Stimulated activated CD8-positive, alpha-beta memory T cell treated with anti-CD3 and anti-CD28 coated beads, Interleukin-15, amount 100 ng/mL, for 1 hour (primary cell): Measurements from ENCODE around the gene ICAM5.
"Not testable (repeated sequence)": the region's sequence is repeated elsewhere in the genome, so short reads cannot be mapped to it uniquely, and the experiment has no call there.

Experiments
- DNase-seq: peaks from one replicate; pipeline ENCODE4 v3.0.0-alpha.2; 2020; ENCODE audit warnings: low read depth

The ICAM5 gene

DNA sequence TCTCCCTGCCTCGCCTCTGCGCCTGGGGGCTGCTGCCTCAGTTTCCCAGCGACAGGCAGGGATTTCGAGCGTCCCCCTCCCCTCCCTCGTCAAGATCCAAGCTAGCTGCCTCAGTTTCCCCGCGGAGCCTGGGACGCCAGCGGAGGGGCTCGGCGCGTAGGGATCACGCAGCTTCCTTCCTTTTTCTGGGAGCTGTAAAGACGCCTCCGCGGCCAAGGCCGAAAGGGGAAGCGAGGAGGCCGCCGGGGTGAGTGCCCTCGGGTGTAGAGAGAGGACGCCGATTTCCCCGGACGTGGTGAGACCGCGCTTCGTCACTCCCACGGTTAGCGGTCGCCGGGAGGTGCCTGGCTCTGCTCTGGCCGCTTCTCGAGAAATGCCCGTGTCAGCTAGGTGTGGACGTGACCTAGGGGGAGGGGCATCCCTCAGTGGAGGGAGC, 19.6 kb upstream of the ICAM5 start:
- DNase-seq: no peak

DNA sequence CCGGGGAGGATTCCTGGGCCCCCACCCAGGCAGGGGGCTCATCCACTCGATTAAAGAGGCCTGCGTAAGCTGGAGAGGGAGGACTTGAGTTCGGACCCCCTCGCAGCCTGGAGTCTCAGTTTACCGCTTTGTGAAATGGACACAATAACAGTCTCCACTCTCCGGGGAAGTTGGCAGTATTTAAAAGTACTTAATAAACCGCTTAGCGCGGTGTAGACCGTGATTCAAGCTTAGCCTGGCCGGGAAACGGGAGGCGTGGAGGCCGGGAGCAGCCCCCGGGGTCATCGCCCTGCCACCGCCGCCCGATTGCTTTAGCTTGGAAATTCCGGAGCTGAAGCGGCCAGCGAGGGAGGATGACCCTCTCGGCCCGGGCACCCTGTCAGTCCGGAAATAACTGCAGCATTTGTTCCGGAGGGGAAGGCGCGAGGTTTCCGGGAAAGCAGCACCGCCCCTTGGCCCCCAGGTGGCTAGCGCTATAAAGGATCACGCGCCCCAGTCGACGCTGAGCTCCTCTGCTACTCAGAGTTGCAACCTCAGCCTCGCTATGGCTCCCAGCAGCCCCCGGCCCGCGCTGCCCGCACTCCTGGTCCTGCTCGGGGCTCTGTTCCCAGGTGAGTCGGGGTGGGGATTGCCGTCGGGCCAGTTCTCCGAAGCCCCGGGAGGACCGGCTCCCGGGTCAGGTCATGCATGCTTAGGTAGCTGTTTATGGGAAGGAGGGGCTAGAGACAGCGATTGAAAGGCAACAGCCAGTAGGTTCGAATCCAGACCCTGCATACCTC, 18.9 kb upstream of the ICAM5 start, which contains the start of gene ICAM1:
Gene ICAM1, plus strand, starts transcription at position 505 of the 779 bp plus-strand sequence. Its CDS starts 40 bp downstream, at position 545.
- no peak for DNase-seq

DNA sequence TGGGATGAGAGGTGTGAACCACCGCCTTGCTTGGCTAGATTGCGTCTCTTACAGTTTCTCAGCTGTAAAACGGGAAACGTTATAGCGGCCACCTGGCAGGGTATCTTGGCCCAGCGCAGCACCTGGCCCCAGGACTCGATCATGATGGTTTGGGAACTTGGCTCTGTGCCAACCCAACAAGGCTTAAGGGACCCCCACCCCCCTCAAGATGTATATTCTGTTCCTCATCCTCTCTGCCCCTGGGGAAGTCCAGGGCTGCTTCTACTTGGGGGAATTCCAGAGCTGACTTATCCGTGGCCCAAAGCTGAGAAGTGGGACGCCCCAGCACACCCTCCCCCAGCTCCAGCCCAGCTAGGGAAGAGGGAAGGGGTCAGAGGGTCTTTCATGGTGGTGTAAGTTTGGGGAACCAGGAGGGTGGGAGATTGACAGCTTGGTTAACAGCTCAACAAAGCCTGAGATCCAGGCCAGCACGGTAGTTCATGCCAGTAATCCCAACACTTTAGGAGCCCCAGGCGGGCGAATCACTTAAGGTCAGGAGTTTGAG, 18.1 kb upstream of the ICAM5 start:
- DNase-seq: no peak

DNA sequence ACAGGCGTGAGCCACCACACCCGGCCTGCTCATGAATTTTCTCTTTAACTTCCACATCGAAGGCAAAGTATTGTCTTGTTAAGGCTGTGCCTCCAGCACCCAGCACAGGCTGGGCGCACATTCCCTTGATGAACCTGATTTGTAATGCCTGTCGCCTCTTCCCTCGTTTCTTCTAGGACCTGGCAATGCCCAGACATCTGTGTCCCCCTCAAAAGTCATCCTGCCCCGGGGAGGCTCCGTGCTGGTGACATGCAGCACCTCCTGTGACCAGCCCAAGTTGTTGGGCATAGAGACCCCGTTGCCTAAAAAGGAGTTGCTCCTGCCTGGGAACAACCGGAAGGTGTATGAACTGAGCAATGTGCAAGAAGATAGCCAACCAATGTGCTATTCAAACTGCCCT, 15.2 kb upstream of the ICAM5 start:
- no peak for DNase-seq

DNA sequence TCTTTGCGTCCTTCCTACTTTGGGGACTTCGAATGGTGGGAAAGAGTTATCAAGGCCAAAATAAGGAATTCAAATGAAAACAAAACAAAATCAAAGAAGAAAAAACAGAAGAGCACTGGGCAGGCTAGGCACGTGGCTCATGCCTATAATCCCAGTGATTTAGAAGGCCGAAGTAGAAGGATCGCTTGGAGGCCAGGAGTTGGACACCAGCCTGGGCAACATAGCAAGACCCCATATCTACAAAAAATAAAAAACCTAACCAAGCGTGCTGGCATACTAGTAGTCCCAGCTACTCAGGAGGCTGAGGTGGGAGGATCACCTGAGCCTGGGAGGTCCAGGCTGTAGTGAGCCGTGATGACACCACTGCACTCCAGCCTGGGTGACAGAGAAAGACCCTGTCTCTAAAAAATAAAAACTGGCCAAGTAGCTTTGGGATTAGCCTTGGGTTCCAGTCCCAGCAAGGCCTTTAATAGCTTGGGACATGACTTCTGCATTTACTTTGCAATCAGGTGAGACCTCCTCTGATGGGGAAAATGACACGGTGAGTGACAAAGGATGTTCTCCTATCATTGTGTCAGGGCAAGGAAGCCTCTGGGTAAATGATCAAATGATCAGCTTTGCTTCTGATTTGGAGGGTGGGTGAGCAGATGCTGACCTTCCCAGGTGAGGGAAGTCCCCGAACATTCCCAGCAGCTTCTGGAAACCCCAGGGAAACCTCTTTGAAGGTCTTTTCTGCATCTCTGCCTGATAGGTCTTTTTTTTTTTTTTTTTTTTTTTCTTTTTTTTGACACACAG, 11.8 kb upstream of the ICAM5 start:
- DNase-seq: no peak

DNA sequence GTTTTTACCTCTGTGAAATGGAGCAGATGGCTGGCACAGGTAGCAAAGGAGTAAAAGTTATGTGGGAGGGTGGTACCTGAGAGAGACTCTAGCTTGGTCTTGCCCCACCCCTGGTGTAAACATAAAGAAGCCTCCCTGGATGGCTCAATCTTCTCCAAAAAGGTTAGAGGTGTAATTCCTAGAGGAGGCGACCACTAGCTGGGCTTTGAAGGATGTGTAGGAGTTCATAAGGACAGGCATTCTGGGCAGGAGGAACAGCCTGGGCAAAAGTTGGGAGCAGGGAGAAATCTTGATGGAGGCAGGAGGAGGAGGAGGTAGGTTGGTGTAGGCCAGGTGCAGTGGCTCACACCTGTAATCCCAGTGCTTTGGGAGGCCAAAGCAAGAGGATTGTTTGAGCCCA, 10.8 kb upstream of the ICAM5 start:
- no peak for DNase-seq

DNA sequence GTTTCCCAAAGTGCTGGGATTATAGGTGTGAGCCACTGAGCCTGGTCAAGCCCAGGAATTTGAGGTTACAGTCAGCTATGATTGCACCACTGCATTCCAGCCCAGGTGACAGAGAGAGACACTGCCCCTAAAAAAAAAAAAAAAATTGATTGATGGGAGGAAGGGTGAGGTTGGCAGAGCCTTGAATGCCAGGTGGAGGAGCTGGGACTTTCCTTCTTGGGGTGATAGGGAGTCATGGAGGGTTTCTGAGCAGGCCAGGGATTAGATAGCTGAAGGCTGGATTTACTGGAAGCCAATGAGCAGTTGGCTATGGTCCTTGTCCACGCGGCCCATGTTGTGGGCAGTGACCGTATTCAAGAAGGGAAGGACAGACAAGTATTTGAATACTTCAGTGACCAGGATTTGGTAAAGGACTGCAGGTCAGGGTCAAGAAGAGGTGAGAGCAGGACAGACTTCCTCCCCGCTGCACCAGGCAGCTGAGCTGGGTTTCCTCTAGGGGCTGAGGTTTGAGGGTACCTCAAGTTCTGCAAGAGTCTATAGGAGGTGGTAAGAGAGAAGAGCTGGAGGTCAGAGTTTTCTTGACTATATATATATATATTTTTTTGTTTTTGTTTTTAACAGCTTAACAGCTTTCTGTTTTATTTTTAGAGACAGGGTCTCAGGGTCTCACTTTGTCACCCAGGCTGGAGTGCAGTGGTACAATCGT, 9.9 kb upstream of the ICAM5 start:
- no peak for DNase-seq

DNA sequence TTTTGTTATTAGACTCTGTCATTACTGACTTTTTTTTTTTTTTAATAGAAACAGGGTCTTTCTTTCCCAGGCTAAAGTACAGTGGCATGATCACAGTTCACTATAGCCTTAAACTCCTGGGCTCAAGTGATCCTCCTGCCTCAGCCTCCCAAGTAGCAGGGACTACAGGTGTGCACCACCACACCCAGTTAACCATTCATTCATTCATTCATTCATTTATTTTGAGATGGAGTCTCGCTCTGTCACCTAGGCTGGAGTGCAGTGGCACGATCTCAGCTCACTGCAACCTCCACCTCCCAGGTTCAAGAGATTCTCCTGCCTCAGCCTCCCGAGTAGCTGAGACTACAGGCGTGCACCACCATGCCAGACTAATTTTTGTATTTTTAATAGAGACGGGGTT, 7.7 kb upstream of the ICAM5 start:
- not testable (repeated sequence) for DNase-seq

DNA sequence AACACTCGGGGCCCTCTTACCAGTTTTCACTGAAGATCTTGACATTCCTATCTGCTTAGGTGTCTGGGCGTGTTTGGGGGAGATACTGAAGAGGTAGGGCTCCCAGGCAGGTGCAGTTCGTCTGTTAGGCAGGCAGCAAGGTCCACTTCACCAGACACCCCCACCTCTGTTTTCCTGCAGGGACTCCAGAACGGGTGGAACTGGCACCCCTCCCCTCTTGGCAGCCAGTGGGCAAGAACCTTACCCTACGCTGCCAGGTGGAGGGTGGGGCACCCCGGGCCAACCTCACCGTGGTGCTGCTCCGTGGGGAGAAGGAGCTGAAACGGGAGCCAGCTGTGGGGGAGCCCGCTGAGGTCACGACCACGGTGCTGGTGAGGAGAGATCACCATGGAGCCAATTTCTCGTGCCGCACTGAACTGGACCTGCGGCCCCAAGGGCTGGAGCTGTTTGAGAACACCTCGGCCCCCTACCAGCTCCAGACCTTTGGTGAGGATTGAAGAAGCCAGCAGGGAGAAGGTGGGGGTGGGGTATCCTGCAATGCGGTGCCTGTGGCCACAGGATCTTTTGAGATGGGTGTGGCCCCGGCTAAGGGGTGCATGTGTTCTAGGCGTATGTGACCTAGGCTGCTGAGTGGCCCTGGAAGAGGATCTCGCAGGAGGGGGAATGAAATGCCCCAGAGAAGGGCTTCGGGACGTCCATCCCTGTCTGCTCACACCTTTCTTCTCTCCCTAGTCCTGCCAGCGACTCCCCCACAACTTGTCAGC, 6.3 kb upstream of the ICAM5 start:
- no peak for DNase-seq

DNA sequence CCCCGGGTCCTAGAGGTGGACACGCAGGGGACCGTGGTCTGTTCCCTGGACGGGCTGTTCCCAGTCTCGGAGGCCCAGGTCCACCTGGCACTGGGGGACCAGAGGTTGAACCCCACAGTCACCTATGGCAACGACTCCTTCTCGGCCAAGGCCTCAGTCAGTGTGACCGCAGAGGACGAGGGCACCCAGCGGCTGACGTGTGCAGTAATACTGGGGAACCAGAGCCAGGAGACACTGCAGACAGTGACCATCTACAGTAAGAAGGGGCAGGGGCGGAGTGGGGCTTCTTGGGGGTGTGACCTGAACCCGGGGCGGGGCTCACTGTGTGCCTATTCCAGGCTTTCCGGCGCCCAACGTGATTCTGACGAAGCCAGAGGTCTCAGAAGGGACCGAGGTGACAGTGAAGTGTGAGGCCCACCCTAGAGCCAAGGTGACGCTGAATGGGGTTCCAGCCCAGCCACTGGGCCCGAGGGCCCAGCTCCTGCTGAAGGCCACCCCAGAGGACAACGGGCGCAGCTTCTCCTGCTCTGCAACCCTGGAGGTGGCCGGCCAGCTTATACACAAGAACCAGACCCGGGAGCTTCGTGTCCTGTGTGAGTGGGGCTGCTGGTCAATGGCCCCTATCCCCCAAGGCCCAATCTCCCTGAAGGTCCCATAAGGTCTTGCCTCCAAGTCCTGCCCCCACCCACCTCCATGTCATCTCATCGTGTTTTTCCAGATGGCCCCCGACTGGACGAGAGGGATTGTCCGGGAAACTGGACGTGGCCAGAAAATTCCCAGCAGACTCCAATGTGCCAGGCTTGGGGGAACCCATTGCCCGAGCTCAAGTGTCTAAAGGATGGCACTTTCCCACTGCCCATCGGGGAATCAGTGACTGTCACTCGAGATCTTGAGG, 5.4 kb upstream of the ICAM5 start:
- DNase-seq: no peak

DNA sequence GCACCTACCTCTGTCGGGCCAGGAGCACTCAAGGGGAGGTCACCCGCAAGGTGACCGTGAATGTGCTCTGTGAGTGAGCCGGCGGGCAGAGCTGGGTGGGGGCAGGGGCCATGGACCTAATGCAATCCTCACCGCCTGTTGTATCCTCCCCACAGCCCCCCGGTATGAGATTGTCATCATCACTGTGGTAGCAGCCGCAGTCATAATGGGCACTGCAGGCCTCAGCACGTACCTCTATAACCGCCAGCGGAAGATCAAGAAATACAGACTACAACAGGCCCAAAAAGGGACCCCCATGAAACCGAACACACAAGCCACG, 4.8 kb upstream of the ICAM5 start:
- no peak for DNase-seq

DNA sequence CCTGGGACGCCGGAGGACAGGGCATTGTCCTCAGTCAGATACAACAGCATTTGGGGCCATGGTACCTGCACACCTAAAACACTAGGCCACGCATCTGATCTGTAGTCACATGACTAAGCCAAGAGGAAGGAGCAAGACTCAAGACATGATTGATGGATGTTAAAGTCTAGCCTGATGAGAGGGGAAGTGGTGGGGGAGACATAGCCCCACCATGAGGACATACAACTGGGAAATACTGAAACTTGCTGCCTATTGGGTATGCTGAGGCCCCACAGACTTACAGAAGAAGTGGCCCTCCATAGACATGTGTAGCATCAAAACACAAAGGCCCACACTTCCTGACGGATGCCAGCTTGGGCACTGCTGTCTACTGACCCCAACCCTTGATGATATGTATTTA, 4.4 kb upstream of the ICAM5 start:
- DNase-seq: no peak

DNA sequence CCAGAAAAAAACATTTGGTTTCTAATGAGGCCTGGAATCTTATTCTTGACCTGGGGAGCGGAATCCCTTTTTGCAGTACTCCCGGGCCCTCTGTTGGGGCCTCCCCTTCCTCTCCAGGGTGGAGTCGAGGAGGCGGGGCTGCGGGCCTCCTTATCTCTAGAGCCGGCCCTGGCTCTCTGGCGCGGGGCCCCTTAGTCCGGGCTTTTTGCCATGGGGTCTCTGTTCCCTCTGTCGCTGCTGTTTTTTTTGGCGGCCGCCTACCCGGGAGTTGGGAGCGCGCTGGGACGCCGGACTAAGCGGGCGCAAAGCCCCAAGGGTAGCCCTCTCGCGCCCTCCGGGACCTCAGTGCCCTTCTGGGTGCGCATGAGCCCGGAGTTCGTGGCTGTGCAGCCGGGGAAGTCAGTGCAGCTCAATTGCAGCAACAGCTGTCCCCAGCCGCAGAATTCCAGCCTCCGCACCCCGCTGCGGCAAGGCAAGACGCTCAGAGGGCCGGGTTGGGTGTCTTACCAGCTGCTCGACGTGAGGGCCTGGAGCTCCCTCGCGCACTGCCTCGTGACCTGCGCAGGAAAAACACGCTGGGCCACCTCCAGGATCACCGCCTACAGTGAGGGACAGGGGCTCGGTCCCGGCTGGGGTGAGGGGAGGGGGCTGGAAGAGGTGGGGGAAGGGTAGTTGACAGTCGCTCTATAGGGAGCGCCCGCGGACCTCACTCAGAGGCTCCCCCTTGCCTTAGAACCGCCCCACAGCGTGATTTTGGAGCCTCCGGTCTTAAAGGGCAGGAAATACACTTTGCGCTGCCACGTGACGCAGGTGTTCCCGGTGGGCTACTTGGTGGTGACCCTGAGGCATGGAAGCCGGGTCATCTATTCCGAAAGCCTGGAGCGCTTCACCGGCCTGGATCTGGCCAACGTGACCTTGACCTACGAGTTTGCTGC, 2.7 kb upstream of the ICAM5 start, which contains the start of gene ICAM4:
Gene ICAM4, plus strand, starts transcription at position 153 of the 935 bp plus-strand sequence. Its CDS starts 58 bp downstream, at position 211.
- no peak for DNase-seq

DNA sequence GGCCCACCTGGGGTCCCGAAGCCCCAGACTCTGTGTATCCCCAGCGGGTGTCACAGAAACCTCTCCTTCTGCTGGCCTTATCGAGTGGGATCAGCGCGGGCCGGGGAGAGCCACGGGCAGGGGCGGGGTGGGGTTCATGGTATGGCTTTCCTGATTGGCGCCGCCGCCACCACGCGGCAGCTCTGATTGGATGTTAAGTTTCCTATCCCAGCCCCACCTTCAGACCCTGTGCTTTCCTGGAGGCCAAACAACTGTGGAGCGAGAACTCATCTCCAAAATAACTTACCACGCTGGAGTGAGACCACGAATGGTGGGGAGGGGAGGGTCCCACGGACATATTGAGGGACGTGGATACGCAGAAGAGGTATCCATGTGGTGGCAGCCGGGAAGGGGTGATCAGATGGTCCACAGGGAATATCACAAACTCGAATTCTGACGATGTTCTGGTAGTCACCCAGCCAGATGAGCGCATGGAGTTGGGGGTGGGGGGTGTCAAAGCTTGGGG, 1.0 kb upstream of the ICAM5 start:
- DNase-seq: no peak

DNA sequence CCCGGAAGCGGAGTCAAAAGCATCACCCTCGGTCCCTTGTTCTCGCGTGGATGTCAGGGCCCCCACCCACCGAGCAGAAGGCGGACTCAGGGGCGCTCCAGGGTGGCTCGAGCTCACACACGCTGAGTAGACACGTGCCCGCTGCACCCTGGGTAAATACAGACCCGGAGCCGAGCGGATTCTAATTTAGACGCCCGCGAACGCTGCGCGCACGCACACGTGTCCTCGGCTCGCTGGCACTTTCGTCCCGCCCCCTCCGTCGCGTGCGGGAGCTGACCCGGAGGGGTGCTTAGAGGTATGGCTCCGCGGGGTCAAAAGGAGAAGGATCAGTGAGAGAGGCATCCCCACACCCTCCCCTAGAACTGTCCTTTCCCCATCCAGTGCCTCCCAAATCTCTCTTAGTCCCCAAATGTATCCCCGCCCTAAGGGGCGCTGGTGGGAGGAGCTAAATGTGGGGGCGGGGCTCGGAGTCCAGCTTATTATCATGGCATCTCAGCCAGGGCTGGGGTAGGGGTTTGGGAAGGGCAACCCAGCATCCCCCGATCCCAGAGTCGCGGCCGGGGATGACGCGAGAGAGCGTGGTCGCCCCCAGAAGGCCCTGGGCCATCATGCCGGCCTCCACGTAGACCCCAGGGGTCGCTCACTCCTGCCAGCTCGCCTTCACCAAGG, 451 bp upstream of the ICAM5 start:
- no peak for DNase-seq

DNA sequence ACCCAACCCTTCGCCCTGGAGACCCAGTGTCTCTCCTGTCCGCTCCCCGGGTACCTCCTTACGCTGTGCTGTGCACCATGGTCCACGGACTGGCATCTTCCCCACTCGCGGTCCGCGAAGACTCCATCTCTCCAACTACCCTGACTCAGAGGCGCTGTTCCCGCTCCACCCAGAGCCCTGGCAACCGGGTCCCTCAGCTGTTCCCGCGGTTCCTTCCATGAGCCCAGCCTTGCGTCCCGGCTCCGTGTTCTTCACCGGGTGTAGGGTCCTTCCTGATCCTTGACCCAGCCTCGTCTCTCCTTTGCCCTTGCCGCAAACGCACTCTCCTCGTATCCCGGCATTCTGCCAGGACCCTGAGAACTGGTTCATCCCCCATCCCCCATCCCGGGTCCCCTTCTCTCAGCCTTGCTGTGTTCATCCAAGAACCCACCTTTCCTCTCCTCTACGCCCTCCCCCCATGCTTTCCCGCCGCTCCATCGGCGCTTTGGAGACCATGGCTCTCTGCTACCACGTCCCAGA, 664 bp downstream of the ICAM5 start:
- no peak for DNase-seq

DNA sequence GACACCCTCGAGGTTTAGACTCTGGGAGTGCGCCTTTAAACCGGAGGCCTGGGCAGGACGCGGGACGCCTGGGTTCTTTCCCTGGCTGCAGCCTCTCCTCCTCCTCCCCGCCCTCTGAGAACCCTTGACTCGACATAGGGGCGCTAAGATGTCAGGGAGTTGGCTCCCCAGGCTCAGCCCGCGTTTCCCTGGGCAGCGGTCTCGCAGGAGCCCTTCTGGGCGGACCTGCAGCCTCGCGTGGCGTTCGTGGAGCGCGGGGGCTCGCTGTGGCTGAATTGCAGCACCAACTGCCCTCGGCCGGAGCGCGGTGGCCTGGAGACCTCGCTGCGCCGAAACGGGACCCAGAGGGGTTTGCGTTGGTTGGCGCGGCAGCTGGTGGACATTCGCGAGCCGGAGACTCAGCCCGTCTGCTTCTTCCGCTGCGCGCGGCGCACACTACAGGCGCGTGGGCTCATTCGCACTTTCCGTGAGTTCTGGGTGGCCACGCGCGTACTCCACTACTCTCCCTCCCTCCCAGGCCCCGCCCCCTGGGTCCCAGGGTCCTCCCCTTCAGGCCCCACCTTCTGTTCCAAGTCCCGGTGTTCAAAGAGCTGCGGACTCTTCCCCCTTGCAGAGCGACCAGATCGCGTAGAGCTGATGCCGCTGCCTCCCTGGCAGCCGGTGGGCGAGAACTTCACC, 1.3 kb downstream of the ICAM5 start:
- no peak for DNase-seq
